ENCODE data around the gene GLDN.
"Not testable (repeated sequence)": the region's sequence is repeated elsewhere in the genome, so short reads cannot be mapped to it uniquely, and the experiment has no call there.

Gene GLDN

GRCh38 chr15:51444112-51444511 lies 102.7 kb downstream of the GLDN start:
- TF ChIP-seq CTCF (IDR thresholded peaks at IDR 0.05; ENCODE audit: low read depth, low read length) = no peak
- Histone ChIP-seq H3K4me3 (ENCODE audit: low read depth, low read length) (no peak overlapping the region), H3K27me3 (ENCODE audit: insufficient read depth, low read depth, severe bottlenecking) (no peaks in the 10 kb centered on the region), H3K9me3 (ENCODE audit: severe bottlenecking) (no peaks in the 10 kb centered on the region), H3K36me3 (peaks cover 15% of the 10 kb centered on the region), H3K27ac (no peak overlapping the region)
- no peak for DNase-seq

GRCh38 chr15:51444807-51445206 lies 103.4 kb downstream of the GLDN start:
- no peak for TF ChIP-seq CTCF (IDR thresholded peaks at IDR 0.05; ENCODE audit: low read depth, low read length)
- H3K9me3 ChIP-seq (ENCODE audit: severe bottlenecking) = no peaks in the 10 kb centered on the region
- H3K27ac ChIP-seq = no peak overlapping the region
- H3K27me3 ChIP-seq (ENCODE audit: insufficient read depth, low read depth, severe bottlenecking) = no peaks in the 10 kb centered on the region
- peaks cover 16% of the 10 kb centered on the region for H3K36me3 ChIP-seq
- DNase-seq = no peak
- no peak overlapping the region for H3K4me3 ChIP-seq (ENCODE audit: low read depth, low read length)

GRCh38 chr15:51446029-51446744 lies 104.7 kb downstream of the GLDN start:
- not testable (repeated sequence) for DNase-seq; H3K27me3 ChIP-seq (ENCODE audit: insufficient read depth, low read depth, severe bottlenecking); H3K4me3 ChIP-seq (ENCODE audit: low read depth, low read length); H3K9me3 ChIP-seq (ENCODE audit: severe bottlenecking); H3K27ac ChIP-seq
- peaks cover 27% of the 10 kb centered on the region for H3K36me3 ChIP-seq

DNA sequence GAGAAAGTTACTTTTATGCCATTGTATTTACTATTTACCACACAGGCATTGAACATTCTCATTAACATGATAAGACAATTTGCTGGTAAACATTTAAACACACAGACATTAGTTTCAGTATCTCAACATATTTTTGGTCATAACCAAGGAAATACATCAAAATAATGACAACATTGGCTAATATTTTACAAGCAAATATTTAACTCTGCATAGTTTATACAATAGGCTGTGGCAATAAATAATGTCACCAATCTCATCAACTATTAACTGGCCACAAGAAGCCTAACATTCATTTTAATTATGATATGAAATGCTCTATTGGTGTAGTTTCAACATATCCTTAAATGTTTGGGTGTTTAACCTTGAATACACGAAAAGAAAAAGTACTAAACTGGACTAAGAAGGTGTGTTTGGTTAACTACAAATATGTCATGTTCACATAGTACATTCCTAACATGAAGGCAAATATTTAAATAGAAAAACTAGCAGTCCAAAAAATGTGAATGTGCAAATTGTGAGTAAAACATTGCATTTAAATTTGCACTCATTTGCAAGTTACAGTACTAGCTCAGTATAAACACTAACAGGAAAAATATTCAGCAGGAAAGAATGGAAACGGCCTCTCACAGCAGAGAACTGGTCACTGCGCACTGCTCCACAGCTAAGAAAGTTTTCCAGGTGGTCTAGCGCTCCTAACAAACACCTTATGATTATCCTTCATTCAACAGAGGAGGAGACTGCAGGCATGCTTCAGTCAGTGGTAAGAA lies 106.6 kb downstream of the GLDN start:
- H3K4me3 ChIP-seq (ENCODE audit: low read depth, low read length) = no peak overlapping the region
- DNase-seq = no peak

DNA sequence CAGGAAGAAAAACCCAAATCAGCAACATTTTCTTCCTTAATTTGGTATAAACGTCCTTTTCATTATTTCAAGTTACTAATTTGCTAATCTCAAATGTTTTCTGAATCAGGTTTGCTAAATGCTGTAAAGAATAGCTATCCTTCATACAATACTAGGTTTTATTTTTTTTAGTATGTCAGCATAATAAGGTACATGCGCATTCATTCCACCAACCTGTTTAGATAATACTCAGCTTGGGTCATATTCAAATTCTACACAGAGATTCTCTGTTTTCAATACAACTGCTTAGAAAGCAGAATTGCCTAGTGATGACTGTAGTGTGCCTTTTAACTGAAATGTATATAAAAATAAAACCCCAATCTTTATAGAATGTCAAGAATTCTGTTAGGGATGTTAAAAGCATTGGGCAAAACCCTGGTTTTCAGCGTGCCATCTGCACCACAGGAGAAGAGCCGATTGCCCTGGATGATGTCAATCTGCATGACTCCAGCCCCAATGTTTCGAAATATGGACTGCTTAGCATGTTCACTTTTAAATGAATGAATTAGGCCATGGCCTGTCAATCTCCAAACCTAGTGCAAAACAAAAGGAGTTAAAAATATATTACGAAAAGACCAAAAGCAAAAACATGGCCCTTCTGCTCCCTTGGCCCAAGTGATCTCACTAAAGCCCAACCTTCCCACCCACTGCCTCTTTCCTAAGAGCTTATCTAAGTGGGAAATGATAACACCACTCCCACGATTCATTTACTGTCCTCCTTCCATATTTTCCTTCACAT lies 107.4 kb downstream of the GLDN start:
- H3K27ac ChIP-seq = no peak overlapping the region
- no peaks in the 10 kb centered on the region for H3K9me3 ChIP-seq (ENCODE audit: severe bottlenecking)
- no peak overlapping the region for H3K4me3 ChIP-seq (ENCODE audit: low read depth, low read length)
- no peaks in the 10 kb centered on the region for H3K27me3 ChIP-seq (ENCODE audit: insufficient read depth, low read depth, severe bottlenecking)
- peaks cover 30% of the 10 kb centered on the region for H3K36me3 ChIP-seq
- no peak for TF ChIP-seq CTCF (IDR thresholded peaks at IDR 0.05; ENCODE audit: low read depth, low read length)
- no peak for DNase-seq

More for the DNA sequence above, 106.6 kb downstream of the GLDN start:
- H3K27me3 ChIP-seq (ENCODE audit: insufficient read depth, low read depth, severe bottlenecking) = no peaks in the 10 kb centered on the region
- no peak for TF ChIP-seq CTCF (IDR thresholded peaks at IDR 0.05; ENCODE audit: low read depth, low read length)
- H3K36me3 ChIP-seq = peaks cover 27% of the 10 kb centered on the region
- no peaks in the 10 kb centered on the region for H3K9me3 ChIP-seq (ENCODE audit: severe bottlenecking)
- no peak overlapping the region for H3K27ac ChIP-seq

GRCh38 chr15:51450001-51450400 lies 108.5 kb downstream of the GLDN start:
- no peak for TF ChIP-seq CTCF (IDR thresholded peaks at IDR 0.05; ENCODE audit: low read depth, low read length)
- no peak for DNase-seq

More at GRCh38 chr15:51450001-51450400, 108.5 kb downstream of the GLDN start:
- Histone ChIP-seq H3K27ac (no peak overlapping the region), H3K9me3 (ENCODE audit: severe bottlenecking) (no peaks in the 10 kb centered on the region), H3K36me3 (peaks cover 39% of the 10 kb centered on the region), H3K4me3 (ENCODE audit: low read depth, low read length) (no peak overlapping the region), H3K27me3 (ENCODE audit: insufficient read depth, low read depth, severe bottlenecking) (no peaks in the 10 kb centered on the region)

Measured in WERI-Rb-1 (cell line).